Measurements from ENCODE around the gene SERTAD3.

DNA sequence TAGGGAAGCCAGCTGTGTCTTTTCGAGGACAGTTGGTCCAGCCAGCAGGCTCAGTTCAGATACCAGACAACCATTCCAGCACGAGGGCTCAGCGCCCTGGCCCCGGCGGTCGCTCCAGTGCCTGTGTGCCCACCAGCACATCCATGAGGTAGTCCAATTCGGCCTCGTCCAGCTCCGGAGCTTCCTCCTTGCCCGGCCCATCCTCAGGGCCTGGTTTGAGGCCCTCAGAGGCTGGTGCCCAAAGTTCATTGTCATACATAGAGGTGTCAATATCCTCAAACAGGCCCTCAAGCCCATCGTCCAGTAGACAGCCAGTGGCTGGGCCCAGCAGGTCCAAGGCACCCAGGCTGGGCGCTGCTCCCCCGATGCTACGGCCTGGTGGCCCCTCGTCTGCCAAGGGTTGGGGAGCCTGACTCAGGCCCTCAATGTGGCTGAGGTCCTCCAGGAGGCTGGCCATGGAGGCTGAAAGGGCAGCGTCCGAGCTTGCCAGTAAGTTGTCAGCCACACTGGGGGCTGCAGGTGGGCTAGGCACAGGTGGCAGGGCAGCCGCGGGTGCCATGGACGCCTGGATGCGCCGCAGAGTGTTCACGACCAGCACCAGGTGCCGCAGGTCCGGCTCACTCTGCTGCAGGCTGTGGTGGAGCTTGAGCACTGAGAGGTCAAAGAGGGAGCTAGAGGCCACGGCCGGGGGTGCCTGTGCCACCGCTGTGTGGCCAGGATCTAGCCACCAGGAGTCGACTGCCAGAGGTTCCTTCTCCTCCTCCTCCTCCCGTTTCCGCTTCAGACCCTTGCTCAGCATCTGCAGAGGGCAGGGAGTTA lies 21.2 kb downstream of the SERTAD3 start:
- TF ChIP-seq, protein P1, sequence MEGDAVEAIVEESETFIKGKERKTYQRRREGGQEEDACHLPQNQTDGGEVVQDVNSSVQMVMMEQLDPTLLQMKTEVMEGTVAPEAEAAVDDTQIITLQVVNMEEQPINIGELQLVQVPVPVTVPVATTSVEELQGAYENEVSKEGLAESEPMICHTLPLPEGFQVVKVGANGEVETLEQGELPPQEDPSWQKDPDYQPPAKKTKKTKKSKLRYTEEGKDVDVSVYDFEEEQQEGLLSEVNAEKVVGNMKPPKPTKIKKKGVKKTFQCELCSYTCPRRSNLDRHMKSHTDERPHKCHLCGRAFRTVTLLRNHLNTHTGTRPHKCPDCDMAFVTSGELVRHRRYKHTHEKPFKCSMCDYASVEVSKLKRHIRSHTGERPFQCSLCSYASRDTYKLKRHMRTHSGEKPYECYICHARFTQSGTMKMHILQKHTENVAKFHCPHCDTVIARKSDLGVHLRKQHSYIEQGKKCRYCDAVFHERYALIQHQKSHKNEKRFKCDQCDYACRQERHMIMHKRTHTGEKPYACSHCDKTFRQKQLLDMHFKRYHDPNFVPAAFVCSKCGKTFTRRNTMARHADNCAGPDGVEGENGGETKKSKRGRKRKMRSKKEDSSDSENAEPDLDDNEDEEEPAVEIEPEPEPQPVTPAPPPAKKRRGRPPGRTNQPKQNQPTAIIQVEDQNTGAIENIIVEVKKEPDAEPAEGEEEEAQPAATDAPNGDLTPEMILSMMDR (IDR thresholded peaks at IDR 0.05) = no peak
- no peak for TF ChIP-seq POLR2A (IDR thresholded peaks at IDR 0.05)
